ENCODE measurements around the gene CSMD2.

Gene CSMD2

DNA sequence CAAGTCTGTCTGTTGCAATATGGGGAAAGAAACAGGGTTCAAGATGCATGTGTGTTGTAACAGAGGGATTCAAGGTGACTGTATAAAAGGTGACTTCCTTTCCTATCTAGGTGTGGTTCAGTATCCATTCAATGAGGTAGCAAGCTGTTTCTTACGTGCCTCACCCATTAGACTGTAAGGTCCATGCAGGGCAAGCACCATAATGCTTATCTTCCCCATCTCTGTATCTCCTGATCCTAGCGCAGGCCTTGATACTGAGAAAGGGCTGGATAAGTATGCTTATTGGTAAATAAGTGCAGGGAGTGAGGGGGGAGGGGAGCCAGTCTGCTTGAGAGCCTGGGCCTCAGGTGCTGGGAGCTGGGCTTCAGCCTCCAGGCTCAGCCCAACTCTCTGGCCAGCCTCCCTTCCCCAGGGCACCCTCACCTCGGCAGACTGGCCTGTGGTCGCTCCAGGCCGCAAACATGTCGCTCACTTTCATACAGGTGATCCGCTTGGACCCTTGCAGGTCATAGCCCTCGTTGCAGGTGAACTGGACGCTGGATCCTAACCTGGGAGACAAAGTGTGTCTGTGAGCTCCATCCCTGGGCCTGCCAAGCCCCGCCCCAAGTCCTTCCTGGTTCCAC is 345.6 kb downstream of the CSMD2 start:
- H3K4me1 Mint-ChIP-seq (ENCODE audit: low read depth in 2 of 2), result no peaks in the 10 kb centered on the region
- no peak overlapping the region for H3K27ac Mint-ChIP-seq
- ATAC-seq (replicated peaks), result no peak
- H3K9me3 Mint-ChIP-seq, result peaks cover 0 to 8% of the 10 kb centered on the region in 2 donors
- DNase-seq, result no peak
- H3K27me3 Mint-ChIP-seq, result peaks cover 28 to 33% of the 10 kb centered on the region in 2 donors
- no peak overlapping the region for H3K4me3 Mint-ChIP-seq
- no peaks in the 10 kb centered on the region for H3K36me3 Mint-ChIP-seq (ENCODE audit: insufficient read depth)

DNA sequence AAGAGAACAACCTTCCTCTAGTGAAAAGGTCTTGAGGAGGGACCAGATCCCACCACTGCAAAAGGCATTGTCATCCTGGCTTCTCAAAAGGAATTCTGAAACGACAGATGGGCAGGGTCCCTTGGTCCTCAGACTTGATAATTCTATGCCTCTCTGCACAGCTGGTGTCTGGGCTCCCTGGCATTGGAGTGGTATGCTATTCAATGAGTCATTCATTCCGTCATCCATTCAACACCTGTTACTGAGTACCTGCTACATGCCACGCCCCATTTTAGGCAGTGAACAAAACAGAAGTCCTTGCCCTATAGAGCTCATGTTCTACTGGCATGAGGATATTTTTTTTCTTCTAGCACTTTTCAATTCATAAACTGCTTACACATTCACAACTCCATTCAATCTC is 347.0 kb downstream of the CSMD2 start:
- peaks cover 1 to 13% of the 10 kb centered on the region in 2 donors for H3K9me3 Mint-ChIP-seq
- no peak for DNase-seq
- H3K36me3 Mint-ChIP-seq (ENCODE audit: insufficient read depth), result no peaks in the 10 kb centered on the region
- no peak overlapping the region for H3K27ac Mint-ChIP-seq
- no peaks in the 10 kb centered on the region for H3K4me1 Mint-ChIP-seq (ENCODE audit: low read depth in 2 of 2)
- no peak overlapping the region for H3K4me3 Mint-ChIP-seq
- H3K27me3 Mint-ChIP-seq, result peaks cover 37 to 42% of the 10 kb centered on the region in 2 donors
- no peak for ATAC-seq (replicated peaks)

DNA sequence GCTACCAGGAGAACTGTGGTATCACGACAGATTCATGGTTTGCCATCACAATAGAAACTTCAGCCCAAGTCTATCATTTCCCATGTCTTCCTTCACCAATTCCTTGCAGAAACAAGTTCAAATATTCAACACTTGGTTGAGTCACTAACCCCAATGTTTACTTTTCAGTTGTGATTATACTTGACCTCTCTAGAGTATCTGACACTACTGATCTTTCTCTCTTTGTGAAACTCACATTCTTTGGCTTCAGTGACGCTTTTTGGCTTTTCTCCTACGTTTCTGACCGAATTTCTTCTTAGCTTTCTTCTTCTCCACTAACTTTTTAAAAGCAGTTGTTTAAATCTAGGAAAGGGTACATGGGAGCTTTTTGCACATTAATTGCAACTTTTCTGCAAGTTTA is 350.0 kb downstream of the CSMD2 start:
- no peaks in the 10 kb centered on the region for H3K4me1 Mint-ChIP-seq (ENCODE audit: low read depth in 2 of 2)
- no peaks in the 10 kb centered on the region for H3K36me3 Mint-ChIP-seq (ENCODE audit: insufficient read depth)
- no peak for DNase-seq
- H3K4me3 Mint-ChIP-seq, result no peak overlapping the region
- H3K9me3 Mint-ChIP-seq, result peaks cover 1 to 13% of the 10 kb centered on the region in 2 donors
- ATAC-seq (replicated peaks), result no peak
- H3K27me3 Mint-ChIP-seq, result peaks cover 20 to 26% of the 10 kb centered on the region in 2 donors
- H3K27ac Mint-ChIP-seq, result no peak overlapping the region

DNA sequence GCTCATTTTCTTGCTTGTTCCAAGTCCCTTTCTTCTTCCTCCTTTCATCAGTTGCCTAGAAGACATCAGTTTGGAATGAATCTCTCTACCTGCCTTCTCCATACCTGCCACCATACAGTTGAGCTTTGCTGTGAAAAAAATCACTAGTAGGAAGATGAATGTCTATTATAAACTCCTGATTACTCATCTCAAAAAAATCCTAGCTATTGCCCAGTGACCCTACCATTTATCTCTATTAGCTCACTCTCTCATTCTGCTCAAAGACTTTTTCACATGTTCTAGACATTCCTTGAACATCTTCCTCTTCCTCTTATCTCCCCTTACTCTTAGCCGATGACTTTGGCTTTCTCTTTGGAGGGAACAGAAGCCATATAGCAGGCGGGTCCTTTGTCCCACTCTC is 350.9 kb downstream of the CSMD2 start:
- no peak for DNase-seq
- Mint-ChIP-seq H3K9me3 (peaks cover 1 to 13% of the 10 kb centered on the region in 2 donors), H3K27ac (no peak overlapping the region), H3K27me3 (peaks cover 20 to 23% of the 10 kb centered on the region in 2 donors), H3K4me1 (ENCODE audit: low read depth in 2 of 2) (no peaks in the 10 kb centered on the region), H3K36me3 (ENCODE audit: insufficient read depth) (no peaks in the 10 kb centered on the region), H3K4me3 (no peak overlapping the region)
- no peak for ATAC-seq (replicated peaks)

DNA sequence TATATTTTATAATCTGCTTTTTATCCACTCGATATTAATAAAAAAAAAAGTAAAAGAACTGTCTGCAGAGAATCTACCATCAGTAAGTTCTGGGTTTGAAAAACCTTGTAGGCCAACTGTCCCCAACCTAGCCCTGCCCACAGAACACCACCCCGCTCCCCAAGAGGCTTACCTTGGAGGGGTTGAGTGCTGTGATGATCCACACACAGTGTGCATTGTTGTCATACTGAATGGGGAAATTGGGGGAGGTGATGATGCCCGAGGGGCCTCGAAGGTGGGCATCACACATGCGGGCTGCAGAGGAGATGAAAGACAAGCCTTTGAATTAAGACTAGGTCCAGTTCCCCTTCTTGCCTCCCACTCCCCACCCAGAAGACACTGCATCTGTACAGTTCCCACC is 354.5 kb downstream of the CSMD2 start:
- Mint-ChIP-seq H3K36me3 (ENCODE audit: insufficient read depth) (no peaks in the 10 kb centered on the region), H3K27ac (no peak overlapping the region), H3K4me3 (no peak overlapping the region), H3K9me3 (peaks cover 3 to 20% of the 10 kb centered on the region in 2 donors), H3K27me3 (peaks cover 23 to 30% of the 10 kb centered on the region in 2 donors), H3K4me1 (ENCODE audit: low read depth in 2 of 2) (no peaks in the 10 kb centered on the region)
- DNase-seq (no peak), ATAC-seq (replicated peaks) (no peak)

DNA sequence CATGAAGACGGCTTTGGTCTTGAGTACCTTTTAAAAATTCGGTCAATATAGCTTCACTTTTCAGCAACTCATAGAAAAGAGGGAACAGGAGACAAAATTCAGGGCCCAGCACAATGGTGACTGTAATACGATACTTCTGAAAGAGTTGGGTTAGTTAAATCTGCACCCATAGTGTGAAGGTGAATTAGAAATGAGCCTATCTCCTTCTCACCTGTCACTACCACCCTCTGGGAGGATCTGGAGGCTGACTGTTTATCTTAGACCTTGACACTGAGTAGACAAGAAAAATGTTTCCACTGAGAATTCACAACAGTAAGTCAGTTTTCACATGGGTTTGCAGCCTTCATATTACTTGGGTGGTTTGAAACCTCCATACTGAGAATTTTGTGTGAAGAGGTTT is 359.0 kb downstream of the CSMD2 start:
- Mint-ChIP-seq H3K9me3 (peaks cover 3 to 8% of the 10 kb centered on the region in 2 donors), H3K36me3 (ENCODE audit: insufficient read depth) (no peaks in the 10 kb centered on the region), H3K4me3 (no peak overlapping the region), H3K27ac (no peak overlapping the region), H3K27me3 (peaks cover 7 to 17% of the 10 kb centered on the region in 2 donors), H3K4me1 (ENCODE audit: low read depth in 2 of 2) (no peaks in the 10 kb centered on the region)
- DNase-seq, result no peak
- ATAC-seq (replicated peaks), result no peak

DNA sequence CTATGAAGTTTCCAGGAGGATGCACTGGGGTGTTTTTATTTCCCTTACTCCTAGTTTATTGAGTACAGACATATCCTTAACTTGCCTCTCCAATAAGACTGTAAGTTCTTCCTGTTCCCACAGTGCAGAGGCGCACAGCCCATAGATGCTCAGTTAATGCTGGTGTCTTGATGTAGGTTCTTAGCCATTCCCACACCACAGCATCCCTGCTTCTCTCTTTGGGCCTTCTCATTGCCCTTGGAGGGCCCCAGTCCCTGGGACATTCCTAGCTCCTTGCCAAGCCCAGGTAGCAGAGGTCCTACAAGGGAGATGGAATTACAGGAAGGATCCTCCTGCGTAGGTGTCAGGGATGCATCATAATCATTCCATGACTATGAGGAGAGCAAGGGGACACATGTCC is 362.8 kb downstream of the CSMD2 start:
- Mint-ChIP-seq H3K4me1 (ENCODE audit: low read depth in 2 of 2) (no peaks in the 10 kb centered on the region), H3K9me3 (peaks cover 7% of the 10 kb centered on the region in 2 donors), H3K27me3 (peaks cover 7 to 28% of the 10 kb centered on the region in 2 donors), H3K36me3 (ENCODE audit: insufficient read depth) (no peaks in the 10 kb centered on the region), H3K4me3 (no peak overlapping the region), H3K27ac (no peak overlapping the region)
- ATAC-seq (replicated peaks), result no peak
- no peak for DNase-seq

DNA sequence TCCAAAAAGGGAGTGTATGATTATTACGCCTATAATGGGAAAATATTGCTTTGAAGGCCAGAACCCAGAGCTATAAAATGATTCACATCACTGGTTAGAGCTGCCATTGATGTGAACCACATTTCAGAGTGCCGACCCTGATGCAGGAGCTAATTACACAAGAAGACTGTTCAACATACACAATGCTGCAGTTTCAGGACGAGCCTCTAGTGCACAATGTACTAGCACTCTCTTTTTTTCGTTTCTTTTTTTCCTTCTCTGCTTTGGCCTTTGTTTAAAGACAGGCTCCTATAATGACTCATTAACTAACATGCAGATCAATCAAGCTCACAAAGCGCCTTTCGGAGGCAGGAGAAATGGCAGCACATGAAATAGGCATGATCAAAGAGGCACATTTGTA is 367.2 kb downstream of the CSMD2 start:
- H3K4me3 Mint-ChIP-seq, result no peak overlapping the region
- peaks cover 19 to 25% of the 10 kb centered on the region in 2 donors for H3K27me3 Mint-ChIP-seq
- ATAC-seq (replicated peaks) (no peak), DNase-seq (no peak)
- H3K27ac Mint-ChIP-seq, result no peak overlapping the region
- H3K9me3 Mint-ChIP-seq, result peaks cover 7% of the 10 kb centered on the region in 2 donors
- peaks cover 2% of the 10 kb centered on the region for H3K36me3 Mint-ChIP-seq (ENCODE audit: insufficient read depth)
- H3K4me1 Mint-ChIP-seq (ENCODE audit: low read depth in 2 of 2), result no peaks in the 10 kb centered on the region

DNA sequence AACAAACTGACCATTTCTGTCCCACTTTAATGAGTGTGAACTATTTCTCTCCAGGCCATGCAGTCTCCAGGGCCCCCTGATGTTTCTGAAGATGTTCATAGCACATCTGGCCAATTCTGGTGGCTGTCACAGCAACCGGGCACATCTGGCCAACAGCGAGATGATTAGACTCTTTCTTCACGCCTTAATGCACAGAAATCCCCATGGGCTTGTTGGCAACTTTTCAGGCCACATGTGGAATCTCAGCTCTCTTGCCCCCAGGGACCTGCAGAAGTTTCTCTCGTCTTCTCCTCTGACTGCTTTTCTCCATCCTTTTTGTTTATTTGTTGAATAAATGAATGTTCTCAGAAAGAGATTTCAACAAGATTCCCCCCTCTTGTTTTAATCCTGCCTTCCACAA is 372.4 kb downstream of the CSMD2 start:
- no peak overlapping the region for H3K4me3 Mint-ChIP-seq
- no peak for ATAC-seq (replicated peaks)
- H3K27me3 Mint-ChIP-seq, result peaks cover 15% of the 10 kb centered on the region in 2 donors
- peaks cover 0 to 4% of the 10 kb centered on the region in 2 donors for H3K9me3 Mint-ChIP-seq
- no peak for DNase-seq
- no peak overlapping the region for H3K27ac Mint-ChIP-seq
- H3K4me1 Mint-ChIP-seq (ENCODE audit: low read depth in 2 of 2), result no peaks in the 10 kb centered on the region
- peaks cover 2% of the 10 kb centered on the region for H3K36me3 Mint-ChIP-seq (ENCODE audit: insufficient read depth)

DNA sequence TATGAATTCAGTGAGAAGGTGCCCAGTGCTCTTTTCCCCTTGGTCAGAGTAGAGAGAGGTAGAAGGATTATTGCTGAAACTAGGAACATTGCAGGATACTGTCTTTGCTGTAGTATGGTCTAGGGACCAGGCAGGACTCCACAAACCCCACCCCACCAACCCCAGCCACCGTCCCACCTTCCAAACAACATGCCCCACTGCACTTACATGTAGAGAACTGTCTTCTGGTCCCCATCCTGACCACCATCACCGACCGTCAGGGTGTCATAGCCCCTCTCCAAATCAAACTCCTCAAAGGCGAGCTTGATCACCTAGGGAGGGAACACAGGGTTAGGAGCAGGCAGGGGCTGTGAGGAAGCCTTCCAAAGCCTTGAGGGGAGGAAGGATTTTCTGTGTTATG is 372.8 kb downstream of the CSMD2 start:
- Mint-ChIP-seq H3K4me3 (no peak overlapping the region), H3K27me3 (peaks cover 18 to 19% of the 10 kb centered on the region in 2 donors)

DNA sequence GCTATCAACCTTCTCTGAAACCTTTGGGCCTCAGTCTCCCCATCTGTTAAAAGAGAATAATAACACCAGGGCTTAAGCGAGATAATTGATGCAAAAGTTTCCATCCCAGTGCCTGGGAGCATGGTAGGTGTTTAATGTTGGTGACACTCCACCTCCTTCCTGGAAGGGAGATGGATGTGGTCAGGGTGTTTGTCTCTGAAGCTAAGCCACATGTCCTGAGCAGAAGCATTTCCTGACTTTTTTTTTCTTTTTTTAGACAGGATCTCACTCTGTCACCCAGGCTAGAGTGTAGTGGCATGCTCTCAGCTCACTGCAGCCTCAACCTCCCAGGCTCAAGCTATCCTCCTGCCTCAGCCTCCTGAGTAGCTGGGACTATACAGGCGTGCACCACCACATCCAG is 373.8 kb downstream of the CSMD2 start:
- Mint-ChIP-seq H3K9me3 (peaks cover 0 to 2% of the 10 kb centered on the region in 2 donors), H3K4me1 (ENCODE audit: low read depth in 2 of 2) (no peaks in the 10 kb centered on the region), H3K4me3 (no peak overlapping the region), H3K36me3 (ENCODE audit: insufficient read depth) (peaks cover 2% of the 10 kb centered on the region), H3K27me3 (peaks cover 18 to 25% of the 10 kb centered on the region in 2 donors), H3K27ac (no peak overlapping the region)
- DNase-seq (no peak), ATAC-seq (replicated peaks) (no peak)

More for the DNA sequence above, 372.8 kb downstream of the CSMD2 start:
- Mint-ChIP-seq H3K9me3 (peaks cover 0 to 4% of the 10 kb centered on the region in 2 donors), H3K27ac (no peak overlapping the region), H3K36me3 (ENCODE audit: insufficient read depth) (peaks cover 2% of the 10 kb centered on the region), H3K4me1 (ENCODE audit: low read depth in 2 of 2) (no peaks in the 10 kb centered on the region)
- DNase-seq (no peak), ATAC-seq (replicated peaks) (no peak)

DNA sequence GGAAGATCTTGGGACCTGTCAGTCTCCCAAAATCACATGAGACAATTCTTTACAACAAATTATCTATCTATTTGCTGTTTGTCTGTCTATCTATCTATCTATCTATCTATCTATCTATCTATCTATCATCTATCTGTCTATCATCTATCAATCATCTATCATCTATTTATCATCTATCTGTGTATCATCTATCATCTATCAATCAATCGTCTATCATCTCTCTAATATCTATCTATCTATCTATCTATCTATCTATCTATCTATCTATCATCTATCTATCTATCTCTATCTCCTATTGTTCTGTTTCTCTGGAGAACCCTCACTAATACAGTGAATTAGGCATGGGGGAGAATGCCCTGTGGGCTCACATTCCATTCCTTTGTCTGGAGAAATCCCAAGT is 374.5 kb downstream of the CSMD2 start:
- Mint-ChIP-seq H3K4me1 (ENCODE audit: low read depth in 2 of 2) (no peaks in the 10 kb centered on the region), H3K9me3 (peaks cover 0 to 2% of the 10 kb centered on the region in 2 donors), H3K27ac (no peak overlapping the region), H3K4me3 (no peak overlapping the region), H3K27me3 (peaks cover 24 to 32% of the 10 kb centered on the region in 2 donors), H3K36me3 (ENCODE audit: insufficient read depth) (peaks cover 2% of the 10 kb centered on the region)
- DNase-seq, result no peak
- no peak for ATAC-seq (replicated peaks)

DNA sequence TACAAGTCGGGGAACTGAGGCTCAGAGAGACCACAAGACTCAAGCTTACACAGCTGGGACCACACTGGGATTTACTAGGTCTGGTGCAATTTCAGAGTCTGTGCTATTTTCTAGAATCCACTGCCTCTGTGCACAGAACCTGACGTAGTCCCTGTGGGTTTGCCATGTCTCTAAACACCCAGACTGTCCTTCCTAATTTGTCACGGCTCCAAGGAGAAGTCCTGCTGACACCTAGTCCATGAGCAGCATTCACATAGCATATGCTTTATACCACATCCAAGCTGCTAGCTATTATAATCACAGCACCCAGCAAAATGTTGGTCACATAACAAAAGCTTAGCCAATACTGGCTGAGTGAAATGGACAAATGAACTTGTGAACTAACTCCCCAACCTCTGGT is 380.2 kb downstream of the CSMD2 start:
- DNase-seq, result no peak
- ATAC-seq (replicated peaks), result no peak
- no peaks in the 10 kb centered on the region for H3K4me1 Mint-ChIP-seq (ENCODE audit: low read depth in 2 of 2)
- no peak overlapping the region for H3K27ac Mint-ChIP-seq
- no peak overlapping the region for H3K4me3 Mint-ChIP-seq
- H3K9me3 Mint-ChIP-seq, result no peaks in the 10 kb centered on the region
- H3K36me3 Mint-ChIP-seq (ENCODE audit: insufficient read depth), result no peaks in the 10 kb centered on the region
- H3K27me3 Mint-ChIP-seq, result peaks cover 36 to 56% of the 10 kb centered on the region in 2 donors

DNA sequence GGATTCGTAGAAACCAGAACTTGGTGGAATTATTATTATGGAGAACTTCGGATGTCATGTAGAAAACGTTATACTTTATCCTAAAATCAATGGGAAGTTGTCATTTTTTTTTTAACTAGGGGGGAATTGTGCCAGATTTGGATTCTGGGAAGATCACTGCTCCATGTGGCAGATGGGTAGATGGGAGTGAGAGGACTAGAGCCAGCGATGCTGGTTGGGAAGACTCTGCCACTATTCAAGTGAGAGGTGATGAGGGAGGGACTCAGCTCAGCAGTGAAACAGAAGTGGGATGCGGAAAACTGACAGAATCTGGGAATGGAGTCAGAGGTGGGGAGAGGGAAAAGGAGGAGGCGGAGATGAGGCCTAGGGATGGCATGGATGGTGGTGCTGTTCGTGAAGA is 382.3 kb downstream of the CSMD2 start:
- Mint-ChIP-seq H3K4me3 (no peak overlapping the region), H3K36me3 (ENCODE audit: insufficient read depth) (no peaks in the 10 kb centered on the region), H3K4me1 (ENCODE audit: low read depth in 2 of 2) (no peaks in the 10 kb centered on the region), H3K27ac (no peak overlapping the region), H3K9me3 (no peaks in the 10 kb centered on the region), H3K27me3 (peaks cover 45 to 71% of the 10 kb centered on the region in 2 donors)
- ATAC-seq (replicated peaks), result no peak
- no peak for DNase-seq

Measured in effector memory CD8-positive, alpha-beta T cell (primary cell).